ENCODE data around the gene PLAAT2. TPM values are rescaled to one million over a fixed set of nuclear protein-coding genes. Genes with fewer than 3 reads are reported as not detected.
"Not testable (repeated sequence)": the region's sequence is repeated elsewhere in the genome, so short reads cannot be mapped to it uniquely, and the experiment has no call there.

The PLAAT2 gene
- total RNA-seq, 1 experiment from 2014 or later: 13.6 TPM

DNA sequence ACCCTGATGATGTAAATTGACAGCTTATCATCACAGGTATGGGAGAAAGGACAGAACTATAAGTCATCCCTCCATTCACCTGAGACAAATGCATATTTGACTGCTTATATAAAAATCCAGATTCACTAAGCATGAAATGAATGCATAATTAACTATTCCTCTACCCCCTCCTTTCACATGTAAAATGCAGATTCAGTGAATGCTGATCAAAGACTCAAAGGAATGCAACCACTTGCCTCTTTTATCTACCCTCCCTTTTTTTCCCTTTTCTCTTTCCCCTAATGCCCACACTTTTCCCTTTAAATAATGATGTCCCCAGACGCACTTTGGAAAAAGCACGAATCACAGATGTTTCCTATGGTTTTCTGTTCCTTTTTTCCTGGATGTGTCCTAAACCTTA, 31.1 kb downstream of the PLAAT2 start:
- Histone ChIP-seq H3F3A (ENCODE audit: insufficient read depth, low read depth) (peaks cover 5% of the 10 kb centered on the region), H3K9me2 (ENCODE audit: insufficient read depth) (no peaks in the 10 kb centered on the region), H3K27me3 (ENCODE audit: insufficient read depth, low read depth) (no peaks in the 10 kb centered on the region), H3K9me3 (ENCODE audit: insufficient read depth, low read depth) (no peaks in the 10 kb centered on the region), H3K4me2 (peak overlapping the region; percentile 45), H4K20me1 (ENCODE audit: insufficient read depth) (no peaks in the 10 kb centered on the region), H3K36me3 (ENCODE audit: low read depth) (no peaks in the 10 kb centered on the region), H3K27ac (peak overlapping the region; percentile 40), H3K4me1 (replicated peaks; ENCODE audit: insufficient read depth) (peaks cover 40% of the 10 kb centered on the region), H2AFZ (no peak overlapping the region), H3K79me2 (ENCODE audit: low read depth) (no peaks in the 10 kb centered on the region), H3K4me3 (no peak overlapping the region)
- POLR2A ChIA-PET (ENCODE audit: unreplicated experiment): interaction anchor here (0.9 kb wide), 1 partner anchor 35 kb away, joined by 3 read pairs; no protein-coding TSS in a partner anchor
- BruUV-seq (replicated peaks): no TSS peak
- intact Hi-C loops (cut with micrococcal nuclease; ENCODE audit: unreplicated experiment): no loop called here
- DNase-seq: no peak
- CTCF ChIA-PET: interaction anchor here (0.6 to 1.2 kb wide), 4 partner anchors 9 to 52 kb away, joined by 3 to 5 read pairs (median 4); no protein-coding TSS in a partner anchor
- TF ChIP-seq, protein P1, sequence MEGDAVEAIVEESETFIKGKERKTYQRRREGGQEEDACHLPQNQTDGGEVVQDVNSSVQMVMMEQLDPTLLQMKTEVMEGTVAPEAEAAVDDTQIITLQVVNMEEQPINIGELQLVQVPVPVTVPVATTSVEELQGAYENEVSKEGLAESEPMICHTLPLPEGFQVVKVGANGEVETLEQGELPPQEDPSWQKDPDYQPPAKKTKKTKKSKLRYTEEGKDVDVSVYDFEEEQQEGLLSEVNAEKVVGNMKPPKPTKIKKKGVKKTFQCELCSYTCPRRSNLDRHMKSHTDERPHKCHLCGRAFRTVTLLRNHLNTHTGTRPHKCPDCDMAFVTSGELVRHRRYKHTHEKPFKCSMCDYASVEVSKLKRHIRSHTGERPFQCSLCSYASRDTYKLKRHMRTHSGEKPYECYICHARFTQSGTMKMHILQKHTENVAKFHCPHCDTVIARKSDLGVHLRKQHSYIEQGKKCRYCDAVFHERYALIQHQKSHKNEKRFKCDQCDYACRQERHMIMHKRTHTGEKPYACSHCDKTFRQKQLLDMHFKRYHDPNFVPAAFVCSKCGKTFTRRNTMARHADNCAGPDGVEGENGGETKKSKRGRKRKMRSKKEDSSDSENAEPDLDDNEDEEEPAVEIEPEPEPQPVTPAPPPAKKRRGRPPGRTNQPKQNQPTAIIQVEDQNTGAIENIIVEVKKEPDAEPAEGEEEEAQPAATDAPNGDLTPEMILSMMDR (conservative IDR thresholded peaks at IDR 0.05): no peak
- no peak for TF ChIP-seq EZH2 (IDR thresholded peaks at IDR 0.05; ENCODE audit: low read depth)

DNA sequence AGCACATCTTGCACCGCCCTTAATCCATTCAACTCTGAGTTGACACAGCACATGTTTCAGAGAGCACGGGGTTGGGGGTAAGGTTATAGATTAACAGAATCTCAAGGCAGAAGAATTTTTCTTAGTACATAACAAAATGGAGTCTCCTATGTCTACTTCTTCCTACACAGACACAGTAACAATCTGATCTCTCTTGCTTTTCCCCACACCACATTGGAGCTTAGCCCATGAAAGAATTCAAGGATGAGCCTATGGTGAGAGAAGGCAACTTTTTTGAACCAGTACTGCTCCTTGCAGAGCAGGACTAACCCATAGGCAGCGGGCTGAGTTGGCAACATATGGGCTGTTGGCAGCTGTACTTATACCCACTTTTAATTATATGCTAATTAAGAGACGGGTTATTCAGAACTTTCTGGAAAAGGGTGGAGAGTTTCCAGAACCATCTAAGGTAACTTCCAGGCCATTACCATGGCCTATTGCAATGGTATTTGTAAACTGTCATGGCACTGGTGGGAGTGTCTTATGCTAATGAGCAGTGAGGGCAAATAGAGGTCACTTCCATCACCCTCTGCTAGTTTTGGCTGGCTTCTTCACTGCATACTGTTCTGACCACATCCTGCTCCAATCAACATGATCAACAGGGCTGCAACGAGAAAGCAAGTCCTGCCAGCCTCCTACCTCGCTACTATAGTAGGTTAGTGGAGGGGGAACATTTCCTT, 31.9 kb downstream of the PLAAT2 start:
- H3K9me3 ChIP-seq (ENCODE audit: insufficient read depth, low read depth); H4K20me1 ChIP-seq (ENCODE audit: insufficient read depth); H3K36me3 ChIP-seq (ENCODE audit: low read depth); H3K4me3 ChIP-seq; H2AFZ ChIP-seq; H3K9me2 ChIP-seq (ENCODE audit: insufficient read depth); H3K79me2 ChIP-seq (ENCODE audit: low read depth); CTCF ChIA-PET; H3K27me3 ChIP-seq (ENCODE audit: insufficient read depth, low read depth); H3F3A ChIP-seq (ENCODE audit: insufficient read depth, low read depth): not testable (repeated sequence)
- Histone ChIP-seq H3K27ac (peak overlapping the region; percentile 40; the same call in 1 of the 2 replicates), H3K4me2 (peak overlapping the region; percentile 45), H3K4me1 (replicated peaks; ENCODE audit: insufficient read depth) (peaks cover 36% of the 10 kb centered on the region)
- peak; percentile 74 to 91 for DNase-seq
- TSS peak; percentile 98 for BruUV-seq (replicated peaks)
- intact Hi-C loops (cut with micrococcal nuclease; ENCODE audit: unreplicated experiment): loop anchor here (1.0 to 2.0 kb wide), 3 partner anchors 36 to 80 kb away; no protein-coding TSS in a partner anchor
- POLR2A ChIA-PET (ENCODE audit: unreplicated experiment): interaction anchor here (0.9 kb wide), 1 partner anchor 36 kb away, joined by 3 read pairs; no protein-coding TSS in a partner anchor

DNA sequence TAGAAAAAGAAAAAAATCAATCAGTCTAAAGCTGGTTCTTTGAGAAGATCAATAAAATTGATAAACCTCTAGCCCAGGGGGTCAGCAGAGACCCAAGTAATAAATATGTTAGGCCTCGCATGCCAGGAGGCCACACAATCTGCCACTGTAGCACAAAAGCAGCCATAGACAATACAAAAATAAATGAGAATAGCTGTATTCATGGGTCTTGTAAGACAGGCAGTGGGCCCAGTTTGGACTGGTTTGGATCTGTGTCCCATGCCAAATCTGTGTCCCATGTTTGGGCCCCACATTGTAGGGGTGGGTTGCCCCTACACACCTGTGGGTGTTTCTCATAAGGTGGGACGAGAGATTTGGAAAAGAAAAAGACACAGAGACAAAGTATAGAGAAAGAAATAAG, 33.2 kb downstream of the PLAAT2 start:
- TF ChIP-seq, protein P1 (conservative IDR thresholded peaks at IDR 0.05): no peak
- TF ChIP-seq EZH2 (IDR thresholded peaks at IDR 0.05; ENCODE audit: low read depth): no peak
- no TSS peak for BruUV-seq (replicated peaks)
- peaks cover 5% of the 10 kb centered on the region for H3F3A ChIP-seq (ENCODE audit: insufficient read depth, low read depth)
- no peak overlapping the region for H3K4me2 ChIP-seq
- no peak overlapping the region for H2AFZ ChIP-seq
- H3K9me3 ChIP-seq (ENCODE audit: insufficient read depth, low read depth): no peaks in the 10 kb centered on the region
- H3K4me1 ChIP-seq (replicated peaks; ENCODE audit: insufficient read depth): peaks cover 36% of the 10 kb centered on the region
- intact Hi-C loops (cut with micrococcal nuclease; ENCODE audit: unreplicated experiment): loop anchor here (2.0 kb wide), 2 partner anchors 51 to 81 kb away; no protein-coding TSS in a partner anchor
- H3K27ac ChIP-seq: no peak overlapping the region
- H3K4me3 ChIP-seq: no peak overlapping the region
- ChIA-PET POLR2A (ENCODE audit: unreplicated experiment) (interaction anchor here (0.6 kb wide), 1 partner anchor 139 kb away, joined by 3 read pairs; no protein-coding TSS in a partner anchor), CTCF (no interaction called here)
- no peaks in the 10 kb centered on the region for H3K79me2 ChIP-seq (ENCODE audit: low read depth)
- DNase-seq: no peak
- H3K36me3 ChIP-seq (ENCODE audit: low read depth): no peaks in the 10 kb centered on the region
- H3K27me3 ChIP-seq (ENCODE audit: insufficient read depth, low read depth): no peaks in the 10 kb centered on the region
- no peaks in the 10 kb centered on the region for H4K20me1 ChIP-seq (ENCODE audit: insufficient read depth)
- no peaks in the 10 kb centered on the region for H3K9me2 ChIP-seq (ENCODE audit: insufficient read depth)

DNA sequence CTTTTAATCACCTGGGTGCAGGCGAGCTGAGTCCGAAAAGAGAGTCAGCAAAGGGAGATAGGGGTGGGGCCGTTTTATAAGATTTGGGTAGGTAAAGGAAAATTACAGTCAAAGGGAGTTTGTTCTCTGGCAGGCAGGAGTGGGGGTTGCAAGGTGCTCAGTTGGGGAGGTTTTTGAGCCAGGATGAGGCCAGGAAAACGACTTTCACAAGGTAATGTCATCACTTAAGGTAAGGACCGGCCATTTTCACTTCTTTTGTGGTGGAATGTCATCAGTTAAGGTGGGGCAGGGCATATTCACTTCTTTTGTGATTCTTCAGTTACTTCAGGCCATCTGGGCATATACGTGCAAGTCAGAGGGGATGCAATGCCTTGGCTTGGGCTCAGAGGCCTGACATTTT, 33.8 kb downstream of the PLAAT2 start:
- H3K4me2 ChIP-seq; BruUV-seq (replicated peaks); intact Hi-C loops (cut with micrococcal nuclease; ENCODE audit: unreplicated experiment); H3K79me2 ChIP-seq (ENCODE audit: low read depth); H3K36me3 ChIP-seq (ENCODE audit: low read depth); H3F3A ChIP-seq (ENCODE audit: insufficient read depth, low read depth); H3K27me3 ChIP-seq (ENCODE audit: insufficient read depth, low read depth); H3K9me2 ChIP-seq (ENCODE audit: insufficient read depth); DNase-seq; H3K4me3 ChIP-seq; H4K20me1 ChIP-seq (ENCODE audit: insufficient read depth); H3K27ac ChIP-seq; H3K9me3 ChIP-seq (ENCODE audit: insufficient read depth, low read depth); H2AFZ ChIP-seq: not testable (repeated sequence)
- ChIA-PET CTCF (interaction anchor here (0.6 kb wide), 1 partner anchor 47 kb away, joined by 5 read pairs; no protein-coding TSS in a partner anchor), POLR2A (ENCODE audit: unreplicated experiment) (interaction anchor here (0.6 kb wide), 1 partner anchor 139 kb away, joined by 3 read pairs; no protein-coding TSS in a partner anchor)
- peaks cover 34% of the 10 kb centered on the region for H3K4me1 ChIP-seq (replicated peaks; ENCODE audit: insufficient read depth)

DNA sequence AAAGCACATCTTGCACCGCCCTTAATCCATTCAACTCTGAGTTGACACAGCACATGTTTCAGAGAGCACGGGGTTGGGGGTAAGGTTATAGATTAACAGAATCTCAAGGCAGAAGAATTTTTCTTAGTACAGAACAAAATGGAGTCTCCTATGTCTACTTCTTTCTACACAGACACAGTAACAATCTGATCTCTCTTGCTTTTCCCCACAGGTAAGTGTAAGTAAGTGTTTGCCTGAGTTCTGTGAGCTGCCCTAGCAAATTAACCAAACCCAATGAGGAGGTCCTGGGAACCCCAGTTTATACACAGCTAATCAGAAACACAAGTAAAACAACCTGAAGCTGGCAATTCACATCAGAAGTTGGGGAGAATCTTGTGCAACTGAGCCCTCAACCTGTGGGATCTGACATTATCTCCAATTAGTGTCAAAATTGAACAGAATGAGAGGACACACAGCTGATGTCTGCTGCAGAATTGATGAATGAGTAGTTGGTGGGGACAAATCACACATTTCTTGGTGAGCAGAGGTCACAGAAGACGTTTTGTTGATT, 34.4 kb downstream of the PLAAT2 start:
- H3K4me3 ChIP-seq; H3K27ac ChIP-seq; H3K79me2 ChIP-seq (ENCODE audit: low read depth); POLR2A ChIA-PET (ENCODE audit: unreplicated experiment); intact Hi-C loops (cut with micrococcal nuclease; ENCODE audit: unreplicated experiment); CTCF ChIA-PET; H3K36me3 ChIP-seq (ENCODE audit: low read depth); H3K9me3 ChIP-seq (ENCODE audit: insufficient read depth, low read depth); H3K9me2 ChIP-seq (ENCODE audit: insufficient read depth); DNase-seq; H3K4me2 ChIP-seq; H3K27me3 ChIP-seq (ENCODE audit: insufficient read depth, low read depth); H3F3A ChIP-seq (ENCODE audit: insufficient read depth, low read depth); H4K20me1 ChIP-seq (ENCODE audit: insufficient read depth): not testable (repeated sequence)
- TSS peak; percentile 63 for BruUV-seq (replicated peaks)
- Histone ChIP-seq H3K4me1 (replicated peaks; ENCODE audit: insufficient read depth) (peaks cover 29% of the 10 kb centered on the region), H2AFZ (peak overlapping the region; percentile 35; the same call in 1 of the 2 replicates)
